ENCODE results near the gene CACNA1D.

CACNA1D gene

GRCh38 chr3:53691349-53691748 lies 196.9 kb downstream of the CACNA1D start:
- TF ChIP-seq CTCF (IDR thresholded peaks at IDR 0.05) = no peak

GRCh38 chr3:53691885-53692284 lies 197.5 kb downstream of the CACNA1D start:
- no peak for TF ChIP-seq CTCF (IDR thresholded peaks at IDR 0.05)

DNA sequence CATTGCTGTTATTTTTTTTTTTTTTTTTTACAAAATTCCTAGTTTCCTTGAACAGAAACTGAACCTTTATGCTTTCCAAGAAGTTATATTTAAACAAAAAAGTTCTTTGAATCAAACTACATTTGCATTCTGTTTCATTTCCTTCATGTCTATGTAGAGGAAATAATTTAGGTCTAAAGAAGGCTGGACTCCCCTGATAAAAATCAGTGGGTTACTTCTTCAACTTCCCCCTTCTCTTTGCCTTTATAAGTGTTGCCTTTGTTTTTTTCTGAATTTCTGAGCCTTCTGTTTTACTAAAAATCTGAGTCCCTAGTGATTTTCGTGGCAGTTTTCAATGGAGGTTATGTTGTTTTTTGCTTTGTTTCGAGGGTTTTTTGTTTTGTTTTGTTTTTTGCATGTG lies 199.0 kb downstream of the CACNA1D start:
- no peak for TF ChIP-seq CTCF (IDR thresholded peaks at IDR 0.05)

DNA sequence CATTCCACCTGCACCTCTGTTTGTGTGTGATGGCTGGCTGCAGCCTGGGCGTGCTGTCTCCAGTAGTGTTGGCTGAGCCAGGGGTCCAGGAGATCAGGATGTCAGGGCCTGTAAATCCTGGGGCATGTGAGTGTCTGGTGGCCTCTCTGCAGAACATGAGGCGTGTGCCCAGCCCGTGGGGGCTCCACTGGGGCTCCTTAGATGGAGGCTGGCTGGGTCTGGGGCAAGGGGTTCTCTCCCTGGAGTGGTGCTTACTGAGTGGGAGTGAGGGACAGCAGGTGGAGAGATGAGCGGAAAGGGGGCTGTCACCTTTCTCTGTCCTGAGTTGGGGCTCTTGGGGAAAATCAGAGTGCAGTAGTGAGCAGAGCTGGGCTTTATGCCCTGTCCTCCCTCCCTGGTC lies 199.6 kb downstream of the CACNA1D start:
- no peak for TF ChIP-seq CTCF (IDR thresholded peaks at IDR 0.05)

GRCh38 chr3:53694666-53695323 lies 200.4 kb downstream of the CACNA1D start:
- no peak for TF ChIP-seq CTCF (IDR thresholded peaks at IDR 0.05)

DNA sequence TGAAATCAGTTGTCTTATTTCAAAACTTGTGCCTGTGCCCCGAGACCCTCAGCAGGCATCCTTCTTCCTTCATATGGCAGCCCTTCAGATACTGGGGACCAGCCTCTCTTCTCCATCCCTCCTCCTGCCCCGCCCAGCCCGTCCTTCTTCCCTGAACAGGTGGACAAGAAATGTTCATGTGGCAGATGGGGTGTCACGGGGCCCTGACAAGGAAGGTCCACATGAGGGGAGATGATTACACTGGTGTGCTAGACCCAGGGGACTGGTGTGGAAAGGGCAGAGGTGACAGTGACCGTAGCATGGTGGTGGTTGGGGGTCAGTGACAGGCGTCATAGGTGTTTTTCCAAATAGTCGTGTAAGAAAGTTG lies 200.9 kb downstream of the CACNA1D start:
- TF ChIP-seq CTCF (IDR thresholded peaks at IDR 0.05) = no peak

DNA sequence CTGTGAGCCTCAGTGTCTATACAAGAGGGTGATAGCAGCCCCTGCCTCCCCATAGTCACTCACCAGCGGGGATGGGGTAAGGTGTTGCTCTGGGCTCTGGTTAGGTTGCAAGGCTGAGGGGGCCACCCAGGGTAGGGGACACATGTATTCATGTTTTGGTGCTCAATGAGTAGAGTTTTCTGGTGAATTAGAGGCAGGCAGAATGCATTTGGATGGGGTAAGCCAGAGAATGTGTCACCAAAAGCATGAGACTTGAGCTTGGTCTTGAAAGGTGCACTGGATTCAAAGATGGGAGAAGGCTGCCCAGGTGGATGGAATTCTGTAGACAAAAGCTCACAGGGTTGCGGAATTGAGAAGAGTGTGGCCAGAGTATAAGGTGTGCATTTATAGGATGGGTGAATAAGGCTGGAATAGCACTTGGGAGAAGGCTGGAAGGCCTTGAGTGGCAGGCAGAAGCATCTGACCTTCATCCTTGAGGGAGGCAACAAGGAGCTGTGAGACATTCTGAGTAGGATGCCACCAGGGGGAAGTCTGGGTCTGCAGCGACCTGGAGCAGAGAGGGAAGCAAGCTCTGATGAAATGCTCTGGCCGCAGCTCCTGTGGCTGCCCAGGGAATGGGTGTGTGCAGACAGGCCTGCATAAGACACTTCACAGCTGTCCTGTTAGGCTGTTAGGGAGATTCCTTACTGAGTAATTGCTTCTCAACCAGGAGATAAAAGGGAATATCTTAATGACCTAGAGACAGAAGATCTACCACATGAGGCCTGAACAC lies 202.2 kb downstream of the CACNA1D start:
- no peak for TF ChIP-seq CTCF (IDR thresholded peaks at IDR 0.05)

Data from LNCAP (cell line).